H1 (cell line): ENCODE data around the gene ASGR2. TPM values are rescaled to one million over a fixed set of nuclear protein-coding genes. Genes with fewer than 3 reads are reported as not detected.

Experiments used
- CTCF ChIA-PET: fragments of 300-600 bp; sonication (Branson Sonifier 250); formaldehyde crosslinking; loops from one replicate; lab custom pipeline; 2021; ENCODE audit not compliant: partially characterized antibody; lab: Charles Lee
- POLR2A ChIA-PET: fragments of 300-600 bp; sonication (Branson Sonifier 250); formaldehyde crosslinking; loops from one replicate; lab custom pipeline; 2021; ENCODE audit warnings: inconsistent platforms; ENCODE audit not compliant: partially characterized antibody; lab: Charles Lee
- DNase-seq, 2 experiments: peaks; one replicate each; pipeline versions ENCODE4 v3.0.0 to v3.0.0-alpha.2; 2010 to 2022; ENCODE audit warnings: low spot score in 2 of 2, low read depth in 1 of 2, mixed read lengths in 1 of 2
- FAIRE-seq: peaks from 2 replicates; lab custom pipeline; 2011; peaks lifted over from hg19 to GRCh38; lab: Jason Lieb, UNC
- H2AFZ ChIP-seq: 2 replicates; pipeline ENCODE4 v1.8.1; 2012; ENCODE audit warnings: low read length, inconsistent platforms
- H2AK5ac ChIP-seq: 2 replicates; pipeline ENCODE4 v1.6.1; 2013; ENCODE audit warnings: low read depth, low read length
- H2BK120ac ChIP-seq: replicated peaks from 2 replicates; pipeline ENCODE3; 2013; ENCODE audit warnings: low read depth, low read length, inconsistent platforms
- H2BK12ac ChIP-seq: 2 replicates; pipeline ENCODE4 v1.6.1; 2013; ENCODE audit warnings: low read depth, low read length
- H2BK15ac ChIP-seq: 2 replicates; pipeline ENCODE4 v1.6.1; 2013; ENCODE audit warnings: low read length
- H2BK20ac ChIP-seq: 2 replicates; pipeline ENCODE4 v1.6.1; 2013; ENCODE audit warnings: low read length
- H2BK5ac ChIP-seq: 2 replicates; pipeline ENCODE4 v1.6.1; 2013; ENCODE audit warnings: low read depth, low read length
- H3K14ac ChIP-seq: 2 replicates; pipeline ENCODE4 v1.6.1; 2013; ENCODE audit warnings: inconsistent platforms; ENCODE audit not compliant: insufficient read length
- H3K18ac ChIP-seq: 2 replicates; pipeline ENCODE4 v1.6.1; 2013; ENCODE audit warnings: low read length; ENCODE audit errors: extremely low read depth
- H3K23ac ChIP-seq: 2 replicates; pipeline ENCODE4 v1.6.1; 2013; ENCODE audit warnings: inconsistent platforms; ENCODE audit not compliant: insufficient read length
- H3K23me2 ChIP-seq: 2 replicates; pipeline ENCODE4 v1.6.1; 2013; ENCODE audit warnings: low read depth, low read length
- H3K27ac ChIP-seq: 2 replicates; pipeline ENCODE4 v1.6.1; 2011; ENCODE audit warnings: low read depth, low read length, inconsistent platforms
- H3K27me3 ChIP-seq, 4 experiments: replicated peaks in 1 of 4; 1 replicate in 1 of 4; 2 replicates in 3 of 4; pipeline versions ENCODE4 v1.6.1 to v1.8.1; 2011 to 2013; ENCODE audit warnings: low read length in 3 of 4, mild to moderate bottlenecking in 3 of 4, inconsistent platforms in 2 of 4, mixed read lengths in 2 of 4, moderate library complexity in 1 of 4; ENCODE audit not compliant: control insufficient read depth in 3 of 4, insufficient read depth in 3 of 4; ENCODE audit errors: extremely low read depth in 1 of 4
- H3K36me3 ChIP-seq, 4 experiments: 2 replicates each; pipeline versions ENCODE4 v1.6.1 to v1.8.1; 2011 to 2013; ENCODE audit warnings: mild to moderate bottlenecking in 4 of 4, low read length in 3 of 4, moderate library complexity in 2 of 4, control low read depth in 1 of 4, inconsistent platforms in 1 of 4; ENCODE audit not compliant: insufficient read depth in 4 of 4, control insufficient read depth in 2 of 4
- H3K4ac ChIP-seq: replicated peaks from 2 replicates; pipeline ENCODE3; 2013; ENCODE audit warnings: low read length, low read depth, mixed read lengths, inconsistent platforms; ENCODE audit not compliant: insufficient read length
- H3K4me1 ChIP-seq, 4 experiments: replicated peaks in 1 of 4; 1 replicate in 1 of 4; 2 replicates in 3 of 4; pipeline versions ENCODE4 v1.6.1 to v1.8.1; 2011 to 2013; ENCODE audit warnings: low read length in 3 of 4, inconsistent platforms in 2 of 4, mixed read lengths in 1 of 4; ENCODE audit not compliant: insufficient read depth in 4 of 4, control insufficient read depth in 3 of 4
- H3K4me2 ChIP-seq, 2 experiments: 2 replicates each; pipeline versions ENCODE4 v1.6.1 to v1.8.1; 2011 to 2013; ENCODE audit warnings: low read depth in 2 of 2, low read length in 2 of 2, control low read depth in 1 of 2, inconsistent platforms in 1 of 2, mild to moderate bottlenecking in 1 of 2; ENCODE audit not compliant: insufficient read depth in 1 of 2
- H3K4me3 ChIP-seq, 4 experiments: fragments of 200-600, 300-600 bp in 1 of 4; sonication (generic), shearing (Covaris generic), sonication (Bioruptor Twin) in 1 of 4; 2 replicates each; pipeline versions ENCODE4 v1.5.1 to v1.8.1; 2011 to 2016; ENCODE audit warnings: low read length in 4 of 4, low read depth in 3 of 4, control low read depth in 2 of 4, inconsistent platforms in 2 of 4, mild to moderate bottlenecking in 2 of 4, mixed read lengths in 1 of 4, moderate library complexity in 1 of 4; ENCODE audit not compliant: insufficient read depth in 2 of 4; ENCODE audit errors: extremely low read depth in 1 of 4
- H3K56ac ChIP-seq: replicated peaks from 2 replicates; pipeline ENCODE3; 2013; ENCODE audit warnings: low read depth, mild to moderate bottlenecking, mixed read lengths, low read length, inconsistent platforms; ENCODE audit not compliant: insufficient read length
- H3K79me1 ChIP-seq: 2 replicates; pipeline ENCODE4 v1.6.1; 2013; ENCODE audit warnings: low read depth, low read length, control low read depth
- H3K79me2 ChIP-seq, 2 experiments: 2 replicates each; pipeline versions ENCODE4 v1.6.1 to v1.8.1; 2012 to 2013; ENCODE audit warnings: low read length in 2 of 2, mild to moderate bottlenecking in 2 of 2, inconsistent platforms in 1 of 2; ENCODE audit not compliant: insufficient read depth in 2 of 2, control insufficient read depth in 1 of 2
- H3K9ac ChIP-seq, 4 experiments: replicated peaks in 1 of 4; 1 replicate in 1 of 4; 2 replicates in 3 of 4; pipeline versions ENCODE4 v1.6.1 to v1.8.1; 2011 to 2013; ENCODE audit warnings: low read depth in 3 of 4, low read length in 3 of 4, control low read depth in 2 of 4, mild to moderate bottlenecking in 2 of 4, moderate library complexity in 2 of 4, inconsistent platforms in 1 of 4; ENCODE audit errors: extremely low read depth in 1 of 4
- H3K9me3 ChIP-seq, 2 experiments: 2 replicates each; pipeline versions ENCODE4 v1.6.1 to v1.8.1; 2012 to 2013; ENCODE audit warnings: mild to moderate bottlenecking in 2 of 2, moderate library complexity in 2 of 2, control low read depth in 1 of 2, inconsistent platforms in 1 of 2, low read depth in 1 of 2, low read length in 1 of 2, mixed read lengths in 1 of 2; ENCODE audit not compliant: insufficient read depth in 2 of 2
- H4K20me1 ChIP-seq, 2 experiments: replicated peaks in 1 of 2; 2 replicates each; pipeline versions ENCODE3 to v1.8.1; 2011 to 2013; ENCODE audit warnings: inconsistent platforms in 2 of 2, low read length in 2 of 2, mild to moderate bottlenecking in 1 of 2; ENCODE audit not compliant: insufficient read depth in 2 of 2, control insufficient read depth in 1 of 2
- H4K5ac ChIP-seq: 2 replicates; pipeline ENCODE4 v1.6.1; 2013; ENCODE audit warnings: low read length, low read depth, mixed read lengths, inconsistent platforms; ENCODE audit not compliant: insufficient read length
- H4K8ac ChIP-seq: 2 replicates; pipeline ENCODE4 v1.8.0; 2013; ENCODE audit warnings: mild to moderate bottlenecking, moderate library complexity, low read length, inconsistent platforms; ENCODE audit not compliant: insufficient read depth; ENCODE audit errors: extremely low read depth
- H4K91ac ChIP-seq: replicated peaks from 2 replicates; pipeline ENCODE3; 2013; ENCODE audit warnings: low read length, mixed read lengths, inconsistent platforms; ENCODE audit not compliant: insufficient read length
- CHD1 ChIP-seq: IDR thresholded peaks from 2 replicates; pipeline ENCODE4 v1.6.1; 2012; ENCODE audit warnings: low read depth, low read length, improper control_type of control experiment
- FOSL1 ChIP-seq: IDR thresholded peaks from 2 replicates; pipeline ENCODE4 v1.6.1; 2011; ENCODE audit warnings: mild to moderate bottlenecking, low read depth, low read length, moderate library complexity; ENCODE audit not compliant: insufficient read depth
- KDM4A ChIP-seq: IDR thresholded peaks from one replicate; pipeline ENCODE4 v1.7.1; 2012; ENCODE audit warnings: low read depth, mild to moderate bottlenecking, moderate library complexity, low read length, inconsistent platforms; ENCODE audit not compliant: severe bottlenecking
- KDM5A ChIP-seq: fragments of 200-600 bp; IDR thresholded peaks from 2 replicates; pipeline ENCODE4 v1.7.1; 2012; ENCODE audit warnings: mild to moderate bottlenecking, low read length, inconsistent platforms, mixed read lengths
- MAFK ChIP-seq: IDR thresholded peaks from 2 replicates; pipeline ENCODE4 v1.6.1; 2012; ENCODE audit warnings: low read depth, mild to moderate bottlenecking, improper control_type of control experiment, low read length
- RAD21 ChIP-seq, 2 experiments: IDR thresholded peaks in 1 of 2; conservative IDR thresholded peaks in 1 of 2; 2 replicates each; pipeline ENCODE4 v1.6.1; 2011; ENCODE audit warnings: low read depth in 2 of 2, low read length in 2 of 2, improper control_type of control experiment in 1 of 2, inconsistent platforms in 1 of 2, mild to moderate bottlenecking in 1 of 2, moderate library complexity in 1 of 2
- SP4 ChIP-seq: IDR thresholded peaks from 2 replicates; pipeline ENCODE4 v1.6.1; 2012; ENCODE audit warnings: low read length, inconsistent platforms
- SRF ChIP-seq: IDR thresholded peaks from 2 replicates; pipeline ENCODE4 v1.6.1; 2011; ENCODE audit warnings: mild to moderate bottlenecking, low read depth, low read length, moderate library complexity
- WGBS, 2 experiments: shearing (Covaris generic) in 1 of 2; methylation state at CpG; one replicate each; pipeline versions ENCODE4 v1.1.6 to v1.1.7; 2013 to 2015; ENCODE audit warnings: low lambda C conversion rate in 2 of 2, mixed read lengths in 2 of 2, inconsistent platforms in 1 of 2, low coverage in 1 of 2, missing lambda C conversion rate in 1 of 2; ENCODE audit not compliant: insufficient replicate concordance in 2 of 2, insufficient coverage in 1 of 2, insufficient read length in 1 of 2; ENCODE audit errors: extremely low coverage in 1 of 2, missing lambda C conversion rate in 1 of 2; 5-methylcytosine and 5-hydroxymethylcytosine counted together
- polyA plus RNA-seq, 7 experiments: library from polyadenylated mRNA; depleted of rRNA in 3 of 7; stranded (reverse) in 5 of 7; unstranded in 2 of 7; fragments of >200 nt in 5 of 7; fragments of 200-250 nt in 2 of 7; gene quantifications; 1 replicate in 5 of 7; 2 replicates in 1 of 7; 4 replicates in 1 of 7; pipeline versions ENCODE4 v1.2.1 to v1.2.3, GENCODE V29; 2011 to 2013; ENCODE audit warnings: missing spikeins in 2 of 7, mixed read lengths in 2 of 7
- total RNA-seq: library from RNA; stranded (reverse); fragmentation: NEBNext Ultra II Directional; extraction: Animal tissue kit (Norgen Biotek cat#: 25700); gene quantifications from 2 replicates; pipeline ENCODE4 v1.2.1, GENCODE V29; 2021

ASGR2 gene
- total and polyA plus RNA-seq, 2 of the 8 experiments (the other 6 are each of a cell fraction or from before 2014, with no cell fraction given) = 0.91 TPM; not detected in 1

DNA sequence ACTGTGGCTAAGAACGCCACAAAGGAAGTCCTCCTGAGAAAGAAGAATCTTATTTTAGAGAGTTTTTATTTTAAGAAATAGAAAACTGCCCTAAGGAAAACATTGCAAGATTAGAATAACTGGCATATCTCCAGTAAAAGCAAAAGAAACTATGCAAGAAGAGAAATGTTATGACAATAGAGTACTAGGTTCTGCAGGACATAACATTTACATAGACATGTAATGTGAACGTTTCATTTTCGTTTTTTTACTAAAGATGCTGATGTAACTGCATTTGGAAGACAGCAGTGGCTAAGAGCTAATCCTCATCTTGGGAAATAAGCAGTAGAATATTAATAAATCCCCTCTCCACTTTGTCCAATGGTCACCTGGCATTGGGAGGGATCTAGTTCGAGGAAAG is 7.8 kb upstream of the ASGR2 start:
- no peak overlapping the region for H4K5ac ChIP-seq
- no peak overlapping the region for H4K91ac ChIP-seq
- no peaks in the 10 kb centered on the region for H3K9me3 ChIP-seq
- no peaks in the 10 kb centered on the region for H3K36me3 ChIP-seq
- H3K27me3 ChIP-seq = no peaks in the 10 kb centered on the region
- no peak for DNase-seq
- WGBS, 2 experiments = 80% methylated on average over 4 of the region's 4 CpGs; no CpG with 5 or more reads in 1 of the 2 experiments
- H3K4me1 ChIP-seq = no peaks in the 10 kb centered on the region
- no peak overlapping the region for H3K9ac ChIP-seq
- no peak overlapping the region for H3K4me2 ChIP-seq
- H3K18ac ChIP-seq = no peak overlapping the region
- H3K23me2 ChIP-seq = no peaks in the 10 kb centered on the region
- no peaks in the 10 kb centered on the region for H4K20me1 ChIP-seq
- no peak overlapping the region for H2BK5ac ChIP-seq
- H3K27ac ChIP-seq = no peak overlapping the region
- H3K79me2 ChIP-seq = no peaks in the 10 kb centered on the region
- FAIRE-seq = no peak
- no peak overlapping the region for H3K23ac ChIP-seq
- H3K4ac ChIP-seq = no peak overlapping the region
- no peak overlapping the region for H2AFZ ChIP-seq
- ChIA-PET CTCF (interaction anchor here (1.1 to 9.2 kb wide), 3 partner anchors 13 to 43 kb away, joined by 3 to 48 read pairs (median 4); no protein-coding TSS in a partner anchor), POLR2A (interaction anchor here (0.8 to 1.0 kb wide), 3 partner anchors 11 to 61 kb away, joined by 3 to 4 read pairs (median 3); no protein-coding TSS in a partner anchor)
- H3K4me3 ChIP-seq = no peak overlapping the region
- H3K14ac ChIP-seq = no peak overlapping the region
- no peak overlapping the region for H2BK20ac ChIP-seq
- no peak overlapping the region for H2BK12ac ChIP-seq
- H2BK120ac ChIP-seq = no peak overlapping the region
- TF ChIP-seq MAFK = no peak
- TF ChIP-seq RAD21 (IDR thresholded peaks at IDR 0.05 in 1 of 2, conservative IDR thresholded peaks at IDR 0.05 in 1 of 2; ENCODE audit: low read depth in 2 of 2, low read length in 2 of 2) = no peak
- no peak for TF ChIP-seq FOSL1
- no peak for TF ChIP-seq SRF
- no peak for TF ChIP-seq CHD1
- TF ChIP-seq KDM4A = no peak
- no peak for TF ChIP-seq SP4
- TF ChIP-seq KDM5A = no peak
- H2AK5ac ChIP-seq = no peak overlapping the region
- no peaks in the 10 kb centered on the region for H3K79me1 ChIP-seq
- no peak overlapping the region for H4K8ac ChIP-seq
- H2BK15ac ChIP-seq = no peak overlapping the region
- no peak overlapping the region for H3K56ac ChIP-seq
